Measurements from ENCODE around the gene SLC25A4.

Gene SLC25A4

GRCh38 chr4:185179488-185179887 lies 36.4 kb downstream of the SLC25A4 start:
- no peaks in the 10 kb centered on the region for H3K9me2 ChIP-seq (replicated peaks; ENCODE audit: control insufficient read depth, low read length)
- peaks cover 54% of the 10 kb centered on the region for H3K79me2 ChIP-seq (ENCODE audit: control insufficient read depth, low read length)
- peaks cover 11% of the 10 kb centered on the region; the same call in 1 of the 2 replicates for H4K20me1 ChIP-seq (ENCODE audit: control insufficient read depth, insufficient read depth, low read depth, low read length)

GRCh38 chr4:185182239-185182638 lies 39.2 kb downstream of the SLC25A4 start:
- TF ChIP-seq CTCF (IDR thresholded peaks at IDR 0.05; ENCODE audit: low read depth, low read length, poor library complexity, severe bottlenecking) (no peak), EZH2phosphoT487 (IDR thresholded peaks at IDR 0.05; ENCODE audit: borderline replicate concordance, low read length) (no peak)
- Histone ChIP-seq H3F3A (ENCODE audit: control insufficient read depth, insufficient read depth) (0 out of 2 replicates have a peak, but pooled peaks cover 4% of the 10 kb centered on the region), H3K27ac (ENCODE audit: low read depth, low read length) (no peak overlapping the region), H4K20me1 (ENCODE audit: control insufficient read depth, insufficient read depth, low read depth, low read length) (peaks cover 11% of the 10 kb centered on the region; the same call in 1 of the 2 replicates), H3K4me2 (ENCODE audit: low read length) (no peak overlapping the region), H3K36me3 (ENCODE audit: control insufficient read depth, low read length) (peaks cover 20% of the 10 kb centered on the region), H3K79me2 (ENCODE audit: control insufficient read depth, low read length) (peaks cover 80% of the 10 kb centered on the region), H3K9me2 (replicated peaks; ENCODE audit: control insufficient read depth, low read length) (no peaks in the 10 kb centered on the region), H3K27me3 (ENCODE audit: control insufficient read depth, low read length) (no peaks in the 10 kb centered on the region), H3K4me3 (ENCODE audit: low read length) (no peak overlapping the region), H3K9me3 (ENCODE audit: control insufficient read depth, insufficient read depth, low read length) (no peaks in the 10 kb centered on the region), H3K4me1 (ENCODE audit: control insufficient read depth, low read length) (peaks cover 14% of the 10 kb centered on the region)

More at GRCh38 chr4:185179488-185179887, 36.4 kb downstream of the SLC25A4 start:
- no peak overlapping the region for H3K4me2 ChIP-seq (ENCODE audit: low read length)
- TF ChIP-seq CTCF (IDR thresholded peaks at IDR 0.05; ENCODE audit: low read depth, low read length, poor library complexity, severe bottlenecking) (no peak), EZH2phosphoT487 (IDR thresholded peaks at IDR 0.05; ENCODE audit: borderline replicate concordance, low read length) (no peak)
- H3K27ac ChIP-seq (ENCODE audit: low read depth, low read length) = no peak overlapping the region
- peaks cover 6% of the 10 kb centered on the region for H3K4me1 ChIP-seq (ENCODE audit: control insufficient read depth, low read length)
- peaks cover 29% of the 10 kb centered on the region for H3K36me3 ChIP-seq (ENCODE audit: control insufficient read depth, low read length)
- no peaks in the 10 kb centered on the region for H3K9me3 ChIP-seq (ENCODE audit: control insufficient read depth, insufficient read depth, low read length)
- no peak overlapping the region for H3K4me3 ChIP-seq (ENCODE audit: low read length)
- H3F3A ChIP-seq (ENCODE audit: control insufficient read depth, insufficient read depth) = 0 out of 2 replicates have a peak, but pooled peaks cover under 1% of the 10 kb centered on the region
- no peaks in the 10 kb centered on the region for H3K27me3 ChIP-seq (ENCODE audit: control insufficient read depth, low read length)

- peaks cover 28% of the 10 kb centered on the region for H3K36me3 ChIP-seq (ENCODE audit: control insufficient read depth, low read length)
These were observed 40.7 kb downstream of the SLC25A4 start for GRCh38 chr4:185183622-185184281.

More at GRCh38 chr4:185183622-185184281, 40.7 kb downstream of the SLC25A4 start:
- H3K4me2 ChIP-seq (ENCODE audit: low read length) = no peak overlapping the region
- peaks cover 84% of the 10 kb centered on the region for H3K79me2 ChIP-seq (ENCODE audit: control insufficient read depth, low read length)
- no peak for TF ChIP-seq EZH2phosphoT487 (IDR thresholded peaks at IDR 0.05; ENCODE audit: borderline replicate concordance, low read length)
- TF ChIP-seq CTCF (IDR thresholded peaks at IDR 0.05; ENCODE audit: low read depth, low read length, poor library complexity, severe bottlenecking) = peak; percentile 84
- no peaks in the 10 kb centered on the region for H3K9me3 ChIP-seq (ENCODE audit: control insufficient read depth, insufficient read depth, low read length)
- H3K9me2 ChIP-seq (replicated peaks; ENCODE audit: control insufficient read depth, low read length) = no peaks in the 10 kb centered on the region
- peaks cover 14% of the 10 kb centered on the region for H3K4me1 ChIP-seq (ENCODE audit: control insufficient read depth, low read length)
- H3F3A ChIP-seq (ENCODE audit: control insufficient read depth, insufficient read depth) = 0 out of 2 replicates have a peak, but pooled peaks cover 6% of the 10 kb centered on the region
- H3K27ac ChIP-seq (ENCODE audit: low read depth, low read length) = no peak overlapping the region
- H3K4me3 ChIP-seq (ENCODE audit: low read length) = no peak overlapping the region
- H3K27me3 ChIP-seq (ENCODE audit: control insufficient read depth, low read length) = no peaks in the 10 kb centered on the region
- H4K20me1 ChIP-seq (ENCODE audit: control insufficient read depth, insufficient read depth, low read depth, low read length) = peaks cover 11% of the 10 kb centered on the region; the same call in 1 of the 2 replicates

All from DOHH2 (cell line).